GM18508 (cell line): ENCODE data around the gene MVB12B.

Experiments used
- ATAC-seq: cut with Tn5 transposase; IDR thresholded peaks from one replicate; pipeline ENCODE4 v1.9.1; 2021; ENCODE audit warnings: moderate number of reproducible peaks; ENCODE audit not compliant: insufficient read depth, unreplicated experiment

MVB12B gene

DNA sequence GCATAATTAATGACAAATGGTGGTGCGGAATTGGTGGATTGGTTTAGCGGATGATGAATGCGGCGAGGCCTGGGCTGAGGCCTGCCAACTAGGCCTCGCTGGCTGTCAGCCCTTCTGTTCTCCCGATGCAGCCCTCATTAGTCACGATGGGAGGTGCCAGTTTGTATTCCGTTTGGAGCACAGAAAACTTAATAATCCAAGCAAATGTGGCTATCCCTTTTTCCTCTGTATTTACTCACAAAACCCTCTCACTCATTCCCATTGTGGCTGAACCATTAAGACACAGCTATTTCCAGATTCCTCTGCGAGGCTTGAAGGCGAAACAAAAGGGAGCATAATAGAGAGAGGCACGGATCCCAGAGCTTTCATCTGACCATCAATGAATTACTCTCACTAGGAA lies 114.3 kb downstream of the MVB12B start:
- no peak for ATAC-seq

DNA sequence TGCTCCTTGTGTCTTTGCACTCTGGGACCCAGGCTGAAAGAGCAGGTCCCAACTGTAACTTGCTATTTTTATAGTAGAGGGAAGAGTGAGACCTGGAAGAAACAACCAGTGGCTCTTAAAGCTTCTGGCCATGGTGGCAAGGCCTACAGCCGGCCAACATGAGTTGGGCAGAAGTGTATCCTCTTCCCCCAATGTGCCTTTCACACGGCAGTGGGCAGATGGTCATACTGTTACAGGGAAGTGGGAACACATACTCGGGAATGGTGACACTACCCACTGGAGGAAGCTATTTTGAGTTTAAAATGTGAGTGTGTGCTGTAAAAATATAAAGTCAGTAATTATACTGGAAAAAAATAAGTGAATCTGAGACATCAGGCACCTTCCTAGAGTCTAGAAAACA lies 116.0 kb downstream of the MVB12B start:
- ATAC-seq = no peak

DNA sequence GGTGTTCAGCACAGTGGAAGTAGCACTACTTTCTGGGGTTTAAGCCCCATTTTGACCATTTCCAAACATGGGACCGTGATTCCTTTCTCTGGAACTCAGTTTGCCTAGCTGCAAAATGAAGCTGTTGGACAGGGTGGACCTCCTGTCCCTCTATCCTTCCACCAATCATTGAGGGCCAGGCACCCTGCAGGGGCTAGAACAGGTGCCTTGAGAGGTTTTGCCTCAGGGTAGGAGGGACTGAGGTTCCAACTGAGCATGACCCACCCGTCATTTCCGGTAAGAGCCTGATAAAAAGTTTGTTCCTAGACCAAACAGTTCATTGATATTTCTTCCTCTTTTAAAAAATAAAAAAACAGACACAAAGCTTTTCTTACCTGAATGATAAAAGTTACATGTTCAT lies 116.5 kb downstream of the MVB12B start:
- ATAC-seq = no peak

DNA sequence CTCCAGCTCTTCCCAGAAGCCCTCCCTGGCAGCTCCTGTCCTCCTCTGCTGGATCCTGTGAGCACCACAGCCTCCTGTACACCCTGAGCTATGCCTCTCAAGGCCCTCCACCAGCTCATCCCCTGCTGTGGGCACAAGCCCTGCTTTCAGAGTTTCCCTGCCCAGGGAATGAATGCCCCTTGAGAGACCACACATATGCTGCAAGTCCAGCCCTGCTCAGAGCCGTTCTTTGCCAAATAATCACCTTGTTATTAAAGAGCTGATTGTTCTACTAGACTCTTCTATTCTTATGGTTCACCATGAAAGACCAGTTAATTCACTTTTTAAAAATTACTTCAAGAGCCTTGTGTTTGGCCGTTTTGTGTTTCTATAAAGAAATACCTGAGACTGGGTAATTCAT lies 121.5 kb downstream of the MVB12B start:
- no peak for ATAC-seq

DNA sequence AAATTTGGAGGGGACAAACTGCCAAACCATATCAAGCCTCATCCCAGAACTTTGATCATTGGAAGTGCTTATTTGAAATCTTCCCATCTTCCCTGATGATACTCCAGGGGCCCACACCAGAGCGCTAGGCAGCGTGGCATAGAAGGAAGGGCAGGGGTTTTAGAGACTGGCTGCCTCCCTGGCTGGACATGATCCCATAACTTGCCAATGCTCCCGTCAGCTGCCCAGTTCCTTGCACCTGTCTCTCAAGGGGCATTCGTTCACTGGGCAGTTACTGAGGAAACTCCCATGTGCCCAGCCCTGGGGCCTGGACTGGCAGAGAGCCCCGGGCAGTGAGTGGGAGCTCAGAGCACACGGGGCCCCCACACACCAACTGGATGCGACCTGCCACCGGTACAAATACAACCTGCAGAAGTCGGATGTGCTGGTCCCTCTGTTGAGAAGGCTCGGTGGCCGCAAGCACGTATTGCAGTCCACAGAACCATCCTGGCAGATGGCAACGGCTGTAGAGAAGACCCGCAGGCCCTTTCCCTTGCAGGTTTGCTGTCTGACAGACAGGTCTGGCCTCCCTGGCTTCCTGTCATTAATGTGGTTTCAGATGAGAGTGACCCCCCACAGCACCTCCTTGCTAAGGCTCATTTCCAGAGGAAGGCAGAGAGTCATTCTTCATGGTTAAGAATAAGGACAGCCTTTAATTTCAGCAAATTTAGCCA lies 122.4 kb downstream of the MVB12B start:
- no peak for ATAC-seq

DNA sequence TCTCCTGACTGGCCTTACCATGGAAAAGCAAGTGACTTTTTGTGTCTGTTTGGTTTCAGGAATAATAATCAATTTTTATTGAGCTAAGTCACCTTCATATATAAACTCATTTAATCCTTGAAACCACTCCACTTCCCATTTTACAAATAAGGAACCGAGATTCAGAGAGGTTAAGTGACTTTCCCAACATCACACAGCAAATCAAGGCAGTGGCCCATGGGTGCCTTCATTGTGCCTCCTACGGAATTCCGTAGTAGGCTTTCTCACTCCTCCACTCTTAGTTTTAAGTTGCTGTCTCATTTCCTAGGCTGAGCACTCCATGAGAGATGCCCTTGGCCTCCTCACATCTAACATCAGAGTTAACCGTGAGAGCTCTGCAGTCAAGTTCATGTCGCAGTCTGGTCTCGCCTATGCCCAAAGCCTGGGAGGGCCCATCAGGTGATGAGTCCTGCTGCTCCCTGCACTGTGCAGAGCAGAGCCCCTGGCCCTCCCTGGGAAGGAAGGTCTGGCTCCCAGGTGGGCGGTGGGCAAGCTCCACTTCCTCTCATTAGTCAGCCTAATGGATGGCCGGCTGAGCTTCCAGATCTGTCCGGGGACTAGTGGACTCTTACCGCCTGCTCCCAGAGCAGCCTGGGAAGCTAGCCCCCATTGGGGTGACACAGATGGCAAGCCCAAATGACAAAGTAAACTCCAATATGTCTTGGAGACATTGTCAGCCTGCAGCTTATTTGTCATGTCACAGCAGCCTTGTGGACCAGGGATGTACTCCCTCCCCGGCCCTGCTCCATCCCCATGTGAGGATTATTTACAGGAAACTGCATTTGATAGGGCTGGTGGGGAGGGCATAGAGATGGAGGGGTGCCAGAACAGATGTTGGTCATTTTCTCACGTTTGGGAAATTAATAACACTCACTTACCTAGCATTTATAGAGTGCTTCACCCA lies 123.4 kb downstream of the MVB12B start:
- ATAC-seq = no peak

DNA sequence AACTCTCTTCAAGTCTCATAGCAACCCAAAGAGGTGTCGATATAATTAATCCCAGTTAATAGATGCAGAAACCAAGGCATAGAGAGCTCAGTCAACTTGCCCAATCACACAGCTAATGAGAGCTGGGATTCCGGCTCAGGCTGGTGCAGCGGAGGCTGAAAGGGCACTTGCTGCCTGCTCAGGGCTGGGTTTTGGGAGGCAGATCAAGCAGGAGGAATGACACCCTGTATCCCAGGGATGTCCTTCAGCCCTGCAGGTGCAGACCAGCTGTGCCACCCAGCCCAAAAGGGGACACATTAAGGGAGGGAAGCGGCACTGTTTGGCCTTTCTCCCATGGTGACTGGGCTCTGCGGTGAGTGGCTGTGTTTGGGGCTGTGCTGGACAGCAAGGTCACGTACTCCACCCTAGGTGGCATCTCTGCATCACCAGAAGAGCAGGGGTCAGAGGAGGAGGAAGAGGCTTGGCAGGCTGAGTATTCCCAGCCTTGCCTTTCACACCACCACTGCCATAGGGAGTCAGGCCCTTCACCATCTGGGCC lies 124.1 kb downstream of the MVB12B start:
- no peak for ATAC-seq

DNA sequence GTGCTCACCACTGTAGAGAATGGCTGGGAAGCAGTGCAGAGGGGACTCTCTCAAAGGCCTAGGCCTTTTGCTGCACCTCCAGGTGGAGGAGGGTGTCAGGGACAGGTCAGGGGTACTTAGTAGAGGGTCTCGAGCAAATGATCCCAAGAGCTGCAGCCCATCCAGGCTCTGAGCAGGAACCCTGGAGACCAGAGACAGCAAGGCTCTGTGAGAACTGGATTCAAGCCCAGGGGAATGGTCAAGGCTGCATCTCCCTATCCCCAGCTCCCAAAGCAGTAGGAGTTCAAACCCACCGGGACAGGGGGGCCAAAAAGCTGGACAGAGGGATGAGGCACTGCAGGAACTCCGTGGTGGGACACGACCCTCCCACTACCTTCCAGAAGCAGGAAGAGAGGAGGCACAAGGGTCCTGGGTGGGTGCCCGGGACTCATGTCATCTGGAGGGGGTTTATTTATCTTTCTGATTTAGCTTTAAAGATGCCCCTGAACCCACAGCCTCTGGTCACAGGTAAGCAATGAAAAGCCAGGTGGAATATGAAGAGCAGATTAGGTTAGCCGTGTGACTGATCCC lies 124.8 kb downstream of the MVB12B start:
- no peak for ATAC-seq

DNA sequence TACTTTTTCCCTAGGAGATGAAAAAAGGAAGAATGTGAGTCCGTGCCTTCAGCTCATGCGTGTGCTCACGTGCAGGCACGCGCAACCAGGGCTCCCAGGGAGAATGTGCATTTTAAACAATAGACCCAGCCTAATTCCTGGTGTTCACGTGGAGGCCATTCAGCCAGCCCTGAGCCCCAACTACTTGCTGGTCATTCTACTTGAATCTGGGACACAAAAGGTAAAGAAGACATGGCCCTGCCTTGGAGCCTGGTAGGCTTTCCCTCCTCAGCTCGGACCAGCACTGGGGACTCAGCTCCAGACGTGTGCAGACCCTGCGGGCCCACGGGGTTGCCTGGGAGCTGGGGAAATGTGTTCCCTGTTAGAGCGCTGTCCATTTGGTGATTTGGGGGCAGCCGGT lies 125.5 kb downstream of the MVB12B start:
- ATAC-seq = no peak

DNA sequence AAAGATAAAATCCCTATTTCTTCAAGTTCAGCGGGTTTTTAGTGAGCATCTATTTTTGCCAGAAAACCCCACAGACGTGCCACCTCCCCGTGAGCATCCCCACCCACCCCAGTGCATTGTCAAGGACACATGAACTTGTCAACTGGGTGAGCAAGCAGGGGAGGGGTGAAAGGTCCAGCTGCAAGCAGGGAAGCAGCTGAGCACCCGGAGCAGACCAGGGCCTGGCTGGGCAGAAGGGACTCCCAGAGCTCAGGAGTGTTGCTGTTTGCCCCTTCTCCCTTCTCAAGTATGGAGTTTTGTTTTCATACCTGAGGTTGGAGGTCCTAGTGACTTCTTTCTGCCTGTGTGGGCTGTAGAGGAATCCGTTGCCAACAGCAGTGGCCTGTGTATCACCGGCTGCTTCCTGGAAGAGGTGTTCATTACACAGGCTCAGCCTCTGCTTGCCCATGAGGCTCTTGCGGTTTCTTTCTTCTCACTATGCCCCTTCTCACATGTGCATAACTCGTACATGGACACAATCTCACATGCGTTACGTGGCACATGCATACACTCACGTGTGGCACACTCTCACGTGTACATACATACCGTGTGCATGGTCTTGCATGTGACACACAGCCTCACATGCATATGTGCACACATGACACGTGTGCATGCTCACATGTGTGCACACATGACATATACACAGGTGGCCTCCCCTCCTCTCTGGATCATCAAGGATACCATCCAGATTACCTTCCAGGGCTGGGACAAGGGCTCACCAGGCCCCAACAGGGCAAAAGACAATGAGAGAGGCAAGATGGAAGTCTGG lies 126.7 kb downstream of the MVB12B start:
- ATAC-seq = no peak

DNA sequence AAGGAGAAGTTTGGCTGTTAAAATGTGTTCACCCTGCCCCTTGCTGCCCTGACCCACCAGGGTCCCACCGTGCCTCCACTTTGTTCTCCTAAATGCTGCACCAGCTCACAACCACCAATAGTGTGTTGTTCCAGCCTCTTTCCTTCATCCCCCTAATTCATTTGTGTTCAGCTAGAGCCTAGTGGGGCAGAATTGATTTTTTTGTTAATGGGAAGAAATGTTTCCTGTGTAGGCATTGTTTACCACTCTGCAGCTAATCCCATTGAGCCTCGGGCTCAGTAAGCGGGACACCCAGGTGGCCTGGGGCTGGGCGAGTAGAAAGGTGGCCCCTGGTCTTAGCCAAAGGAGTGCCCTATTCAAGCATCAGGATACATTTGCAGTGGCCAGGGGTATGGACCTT lies 127.6 kb downstream of the MVB12B start:
- no peak for ATAC-seq

DNA sequence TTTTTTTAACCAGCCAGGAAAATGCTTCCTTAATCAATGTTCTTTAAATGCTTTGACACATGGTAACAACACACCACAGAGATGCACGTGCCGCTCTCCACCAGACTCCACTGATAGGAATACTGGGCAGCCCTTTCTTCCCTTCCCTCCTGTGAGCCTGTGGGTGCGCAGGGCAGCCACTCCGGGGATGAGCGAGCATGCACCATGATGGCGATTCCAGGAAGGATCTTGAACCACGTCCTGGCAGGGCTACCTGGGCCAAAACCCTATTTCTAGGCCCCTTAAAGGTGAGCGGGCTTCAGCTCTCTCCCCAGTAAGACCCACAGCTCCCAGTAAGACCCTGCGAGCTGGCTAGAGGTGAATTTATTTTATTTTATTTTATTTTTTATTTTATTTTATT lies 128.2 kb downstream of the MVB12B start:
- ATAC-seq = no peak

DNA sequence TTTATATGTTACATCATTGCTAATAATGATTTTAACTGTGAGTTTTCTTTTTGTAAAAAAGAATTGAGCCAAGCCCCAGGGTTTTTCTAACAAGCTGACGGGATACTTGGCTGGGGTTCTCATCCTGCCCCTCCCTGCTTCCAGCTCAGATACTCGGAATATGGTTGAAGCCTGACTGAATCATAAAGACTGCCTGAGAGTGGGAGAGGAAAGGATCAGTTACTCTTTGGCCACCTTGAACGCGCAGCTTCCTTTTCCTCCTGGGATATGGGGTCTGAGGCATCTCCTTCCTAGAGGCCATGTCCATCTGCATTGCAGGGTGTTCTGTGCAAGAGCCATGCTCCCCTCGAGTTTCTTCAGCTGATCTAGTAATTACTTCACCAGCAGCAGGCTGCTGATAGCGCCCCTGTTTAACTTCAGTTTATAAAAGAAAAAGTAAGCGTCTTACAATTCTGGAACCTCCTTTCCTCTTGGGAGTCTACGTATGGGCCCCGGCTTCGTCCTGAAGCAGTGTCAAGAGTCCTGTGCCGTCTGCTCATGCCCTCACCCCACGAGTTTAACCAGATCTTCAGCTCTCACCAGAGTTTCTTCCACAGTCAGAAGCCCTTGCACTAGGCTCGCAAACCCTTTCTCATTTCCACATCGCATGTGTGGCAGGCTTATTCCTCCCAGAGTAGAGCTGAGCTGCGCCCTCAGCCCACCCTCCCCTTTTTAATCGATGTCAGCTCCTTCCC lies 130.0 kb downstream of the MVB12B start:
- no peak for ATAC-seq

DNA sequence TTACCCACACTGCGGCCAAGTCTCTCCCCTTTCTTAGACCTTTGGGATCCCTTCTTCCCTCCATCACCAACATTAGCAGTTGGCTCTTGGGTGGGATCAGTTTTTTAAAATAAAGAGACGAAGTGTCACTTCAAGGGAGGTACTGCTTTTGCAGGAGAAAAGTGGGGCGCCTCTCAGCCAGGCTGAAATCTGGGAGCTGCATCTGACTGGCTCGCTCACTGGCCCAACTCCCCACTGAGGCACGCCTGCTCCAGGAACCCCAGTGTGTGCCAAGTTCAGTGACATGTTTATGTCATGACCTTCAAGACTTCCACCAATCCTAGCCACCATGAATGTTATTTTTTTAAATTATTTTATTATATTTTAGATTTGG lies 130.5 kb downstream of the MVB12B start:
- ATAC-seq = no peak

DNA sequence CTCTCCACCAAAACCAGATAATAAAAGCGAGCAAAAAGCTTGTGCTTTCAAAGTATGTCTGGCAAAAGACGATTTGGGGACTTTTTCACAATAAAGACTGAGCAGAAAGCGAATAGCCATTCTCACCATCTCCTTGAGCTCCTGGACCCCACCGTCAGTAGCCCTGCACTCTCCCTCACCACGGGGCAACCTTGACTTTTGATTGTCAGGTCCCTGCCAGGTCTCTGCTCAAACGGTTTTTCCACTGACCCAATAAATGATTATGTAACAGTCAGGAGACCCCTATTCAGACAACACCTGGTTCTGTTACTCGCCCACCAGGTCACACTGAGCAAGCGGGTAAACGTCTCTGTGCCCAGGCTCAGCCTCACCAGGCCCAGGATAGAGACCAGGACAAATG lies 131.3 kb downstream of the MVB12B start:
- ATAC-seq = no peak

DNA sequence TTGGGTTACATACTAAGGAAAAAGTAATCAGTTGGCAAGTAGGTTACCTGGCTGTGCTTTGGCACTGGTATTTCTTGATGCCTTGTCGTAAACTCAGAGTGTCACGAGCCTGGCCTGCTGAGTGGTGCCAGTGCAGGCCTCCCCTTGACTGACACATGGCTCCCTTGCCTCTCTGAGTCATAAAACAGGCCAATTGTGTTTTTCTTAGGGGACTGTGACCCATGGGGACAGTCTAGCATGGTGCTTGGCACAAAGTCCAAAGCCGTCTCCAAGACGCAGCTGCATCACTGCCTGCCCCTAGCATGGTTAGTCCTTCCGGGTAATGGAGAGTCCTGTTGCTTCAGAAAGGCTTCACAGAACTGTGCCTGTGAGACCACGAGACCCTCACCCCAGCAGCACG lies 132.5 kb downstream of the MVB12B start:
- ATAC-seq = no peak

DNA sequence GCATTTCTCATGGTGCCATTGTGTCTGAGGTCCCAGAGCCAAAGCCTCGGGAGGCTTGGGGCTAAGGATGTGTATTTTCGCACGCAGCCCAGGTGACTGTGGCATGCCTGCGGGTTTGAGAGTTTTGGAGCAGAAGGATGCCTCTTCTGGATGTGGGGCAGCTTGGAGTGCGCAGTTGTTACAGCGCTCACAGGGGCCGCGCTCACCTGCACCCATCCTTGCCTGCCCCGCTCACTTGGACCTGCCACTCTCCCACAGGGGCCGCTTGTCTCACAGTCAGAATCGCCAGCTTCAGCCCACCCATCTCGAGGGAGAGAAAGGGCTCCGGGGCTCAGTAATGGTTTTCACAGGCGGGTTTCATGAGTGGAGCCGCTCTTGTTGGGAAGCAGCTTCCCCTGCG lies 132.9 kb downstream of the MVB12B start:
- ATAC-seq = no peak

DNA sequence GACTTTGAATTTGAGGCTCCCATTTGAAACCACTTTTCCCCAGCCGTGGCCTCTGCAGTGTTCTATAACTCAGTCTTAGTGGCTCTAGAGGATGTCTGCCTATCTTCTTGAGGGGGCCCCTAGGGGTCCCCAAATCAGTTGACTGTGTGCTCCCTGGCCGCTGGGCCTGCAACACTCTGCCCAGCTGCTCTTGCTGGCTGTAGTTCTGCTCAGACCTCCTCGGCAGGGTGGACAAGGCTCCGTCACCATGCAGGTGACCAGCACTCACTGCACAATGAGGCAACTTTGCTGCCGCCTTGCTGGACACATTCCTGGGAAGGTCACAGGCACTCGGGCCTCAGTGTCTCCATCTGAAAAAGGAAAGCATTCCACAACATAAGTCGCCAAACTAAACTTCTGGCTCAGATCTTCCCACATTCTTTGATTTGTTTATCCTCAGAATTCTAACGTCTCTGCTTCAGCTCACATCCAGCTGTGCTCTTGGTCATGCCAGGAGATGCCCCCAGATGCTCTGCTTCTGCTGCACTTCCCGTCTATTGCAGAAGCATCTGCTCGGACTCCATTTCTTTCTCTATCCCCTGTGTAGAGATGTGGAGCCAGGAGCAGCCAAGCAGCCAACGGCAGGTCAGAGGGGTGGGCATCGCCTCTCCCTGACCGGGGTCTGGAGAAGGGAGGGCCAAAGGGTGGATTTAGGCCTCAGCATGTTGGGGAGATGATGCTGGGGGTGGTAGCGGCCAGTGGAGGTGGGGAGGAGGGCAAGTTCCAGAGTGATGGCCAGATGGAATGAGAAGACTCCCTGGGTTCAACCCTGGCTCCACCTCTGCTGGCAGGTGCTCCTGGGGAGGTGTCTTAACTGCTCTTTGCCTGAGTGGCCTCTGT lies 133.6 kb downstream of the MVB12B start:
- ATAC-seq = no peak

DNA sequence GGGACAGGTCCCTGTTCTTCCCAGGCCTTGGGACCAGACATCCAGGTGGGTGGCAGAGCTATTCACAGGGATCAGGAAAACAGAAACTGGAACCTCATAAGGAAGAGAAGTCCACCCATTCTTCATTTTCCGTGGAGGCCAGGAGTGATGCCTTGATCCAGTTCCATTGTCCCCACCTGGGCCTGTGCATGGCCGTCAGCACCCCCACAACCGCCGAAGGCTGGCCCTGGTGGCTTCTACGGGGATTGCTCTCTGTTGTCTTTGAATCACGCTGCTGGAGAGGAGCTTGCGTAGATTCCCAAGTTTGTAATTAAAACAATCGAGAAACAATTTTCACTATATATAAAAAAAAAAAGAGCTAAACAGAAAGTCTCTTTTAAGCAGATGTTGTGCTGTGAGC lies 134.4 kb downstream of the MVB12B start:
- ATAC-seq = no peak
